ENCODE results near the gene CYP2W1. TPM values are rescaled to one million over a fixed set of nuclear protein-coding genes. Genes with fewer than 3 reads are reported as not detected.

CYP2W1 gene
- total RNA-seq, 1 experiment from 2014 or later, result not detected

DNA sequence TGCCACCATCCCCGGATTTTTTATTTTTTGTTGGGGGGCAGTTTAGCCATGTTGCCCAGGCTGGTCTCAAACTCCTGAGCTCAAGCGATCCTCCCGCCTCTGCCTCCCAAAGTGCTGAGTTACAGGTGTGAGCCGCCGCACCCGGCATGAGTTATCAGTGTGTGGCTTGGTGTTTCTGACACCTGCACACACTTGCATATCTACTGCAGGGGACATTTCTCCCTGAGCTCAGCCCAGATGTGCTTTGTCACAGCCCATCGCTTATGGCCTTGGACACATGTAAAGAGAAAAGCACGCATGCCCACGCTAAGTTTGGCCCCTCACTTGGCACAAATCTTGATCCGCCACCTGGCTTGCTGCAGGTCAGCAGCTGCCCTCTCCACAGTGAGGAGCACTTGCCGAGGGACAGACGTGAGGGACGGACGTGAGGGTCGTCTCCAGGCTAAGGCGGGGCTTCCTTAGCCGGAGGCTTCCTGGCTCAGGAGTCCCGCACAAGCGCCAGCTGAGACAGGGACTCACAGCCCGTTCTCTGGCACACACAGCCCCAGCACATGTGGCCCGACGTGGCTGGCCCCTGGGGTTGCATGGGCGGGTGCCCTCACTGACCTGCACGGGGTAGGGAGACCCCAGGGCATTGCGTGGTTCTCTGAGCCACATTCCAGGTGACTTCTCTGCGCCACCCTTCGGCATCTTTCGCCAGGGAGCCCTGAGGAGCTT is 11.8 kb downstream of the CYP2W1 start:
- no peak for DNase-seq (ENCODE audit: low spot score)
- CTCF ChIA-PET, result interaction anchor here (0.7 to 6.0 kb wide), 10 partner anchors 14 to 129 kb away, joined by 3 to 140 read pairs (median 16); partner anchors contain the start of genes COX19 and GPR146
- TF ChIP-seq ZNF263 (CRISPR knock-in tag; IDR thresholded peaks at IDR 0.05; ENCODE audit: low read depth), result no peak
- TF ChIP-seq SMAD4 (CRISPR knock-in tag; IDR thresholded peaks at IDR 0.05), result no peak
- TF ChIP-seq MXD4 (CRISPR knock-in tag; IDR thresholded peaks at IDR 0.05; ENCODE audit: borderline replicate concordance), result no peak
- no peak for TF ChIP-seq ERG (CRISPR knock-in tag; IDR thresholded peaks at IDR 0.05)
- no peak for TF ChIP-seq ZNF317 (CRISPR knock-in tag; IDR thresholded peaks at IDR 0.05; ENCODE audit: borderline replicate concordance, low read depth)
- no peak for TF ChIP-seq ZNF138 (CRISPR knock-in tag; conservative IDR thresholded peaks at IDR 0.05)
- TF ChIP-seq, protein P1, sequence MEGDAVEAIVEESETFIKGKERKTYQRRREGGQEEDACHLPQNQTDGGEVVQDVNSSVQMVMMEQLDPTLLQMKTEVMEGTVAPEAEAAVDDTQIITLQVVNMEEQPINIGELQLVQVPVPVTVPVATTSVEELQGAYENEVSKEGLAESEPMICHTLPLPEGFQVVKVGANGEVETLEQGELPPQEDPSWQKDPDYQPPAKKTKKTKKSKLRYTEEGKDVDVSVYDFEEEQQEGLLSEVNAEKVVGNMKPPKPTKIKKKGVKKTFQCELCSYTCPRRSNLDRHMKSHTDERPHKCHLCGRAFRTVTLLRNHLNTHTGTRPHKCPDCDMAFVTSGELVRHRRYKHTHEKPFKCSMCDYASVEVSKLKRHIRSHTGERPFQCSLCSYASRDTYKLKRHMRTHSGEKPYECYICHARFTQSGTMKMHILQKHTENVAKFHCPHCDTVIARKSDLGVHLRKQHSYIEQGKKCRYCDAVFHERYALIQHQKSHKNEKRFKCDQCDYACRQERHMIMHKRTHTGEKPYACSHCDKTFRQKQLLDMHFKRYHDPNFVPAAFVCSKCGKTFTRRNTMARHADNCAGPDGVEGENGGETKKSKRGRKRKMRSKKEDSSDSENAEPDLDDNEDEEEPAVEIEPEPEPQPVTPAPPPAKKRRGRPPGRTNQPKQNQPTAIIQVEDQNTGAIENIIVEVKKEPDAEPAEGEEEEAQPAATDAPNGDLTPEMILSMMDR (IDR thresholded peaks at IDR 0.05), result no peak
- TF ChIP-seq, protein P2, sequence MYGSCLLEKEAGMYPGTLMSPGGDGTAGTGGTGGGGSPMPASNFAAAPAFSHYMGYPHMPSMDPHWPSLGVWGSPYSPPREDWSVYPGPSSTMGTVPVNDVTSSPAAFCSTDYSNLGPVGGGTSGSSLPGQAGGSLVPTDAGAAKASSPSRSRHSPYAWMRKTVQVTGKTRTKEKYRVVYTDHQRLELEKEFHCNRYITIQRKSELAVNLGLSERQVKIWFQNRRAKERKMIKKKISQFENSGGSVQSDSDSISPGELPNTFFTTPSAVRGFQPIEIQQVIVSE (CRISPR knock-in tag; IDR thresholded peaks at IDR 0.05; ENCODE audit: borderline replicate concordance), result no peak
- no peak for TF ChIP-seq ZSCAN18 (CRISPR knock-in tag; IDR thresholded peaks at IDR 0.05)
- TF ChIP-seq, protein P3, sequence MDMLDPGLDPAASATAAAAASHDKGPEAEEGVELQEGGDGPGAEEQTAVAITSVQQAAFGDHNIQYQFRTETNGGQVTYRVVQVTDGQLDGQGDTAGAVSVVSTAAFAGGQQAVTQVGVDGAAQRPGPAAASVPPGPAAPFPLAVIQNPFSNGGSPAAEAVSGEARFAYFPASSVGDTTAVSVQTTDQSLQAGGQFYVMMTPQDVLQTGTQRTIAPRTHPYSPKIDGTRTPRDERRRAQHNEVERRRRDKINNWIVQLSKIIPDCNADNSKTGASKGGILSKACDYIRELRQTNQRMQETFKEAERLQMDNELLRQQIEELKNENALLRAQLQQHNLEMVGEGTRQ (CRISPR knock-in tag; IDR thresholded peaks at IDR 0.05), result no peak
- no peak for TF ChIP-seq TCF7 (CRISPR knock-in tag; IDR thresholded peaks at IDR 0.05; ENCODE audit: low read depth)
- TF ChIP-seq, protein P4, sequence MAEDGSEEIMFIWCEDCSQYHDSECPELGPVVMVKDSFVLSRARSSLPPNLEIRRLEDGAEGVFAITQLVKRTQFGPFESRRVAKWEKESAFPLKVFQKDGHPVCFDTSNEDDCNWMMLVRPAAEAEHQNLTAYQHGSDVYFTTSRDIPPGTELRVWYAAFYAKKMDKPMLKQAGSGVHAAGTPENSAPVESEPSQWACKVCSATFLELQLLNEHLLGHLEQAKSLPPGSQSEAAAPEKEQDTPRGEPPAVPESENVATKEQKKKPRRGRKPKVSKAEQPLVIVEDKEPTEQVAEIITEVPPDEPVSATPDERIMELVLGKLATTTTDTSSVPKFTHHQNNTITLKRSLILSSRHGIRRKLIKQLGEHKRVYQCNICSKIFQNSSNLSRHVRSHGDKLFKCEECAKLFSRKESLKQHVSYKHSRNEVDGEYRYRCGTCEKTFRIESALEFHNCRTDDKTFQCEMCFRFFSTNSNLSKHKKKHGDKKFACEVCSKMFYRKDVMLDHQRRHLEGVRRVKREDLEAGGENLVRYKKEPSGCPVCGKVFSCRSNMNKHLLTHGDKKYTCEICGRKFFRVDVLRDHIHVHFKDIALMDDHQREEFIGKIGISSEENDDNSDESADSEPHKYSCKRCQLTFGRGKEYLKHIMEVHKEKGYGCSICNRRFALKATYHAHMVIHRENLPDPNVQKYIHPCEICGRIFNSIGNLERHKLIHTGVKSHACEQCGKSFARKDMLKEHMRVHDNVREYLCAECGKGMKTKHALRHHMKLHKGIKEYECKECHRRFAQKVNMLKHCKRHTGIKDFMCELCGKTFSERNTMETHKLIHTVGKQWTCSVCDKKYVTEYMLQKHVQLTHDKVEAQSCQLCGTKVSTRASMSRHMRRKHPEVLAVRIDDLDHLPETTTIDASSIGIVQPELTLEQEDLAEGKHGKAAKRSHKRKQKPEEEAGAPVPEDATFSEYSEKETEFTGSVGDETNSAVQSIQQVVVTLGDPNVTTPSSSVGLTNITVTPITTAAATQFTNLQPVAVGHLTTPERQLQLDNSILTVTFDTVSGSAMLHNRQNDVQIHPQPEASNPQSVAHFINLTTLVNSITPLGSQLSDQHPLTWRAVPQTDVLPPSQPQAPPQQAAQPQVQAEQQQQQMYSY (CRISPR knock-in tag; IDR thresholded peaks at IDR 0.05), result no peak
- TF ChIP-seq PREB (CRISPR knock-in tag; IDR thresholded peaks at IDR 0.05; ENCODE audit: borderline replicate concordance), result no peak
- no peak for TF ChIP-seq HMGA2 (CRISPR knock-in tag; IDR thresholded peaks at IDR 0.05)
- no peak for TF ChIP-seq IRF2 (CRISPR knock-in tag; IDR thresholded peaks at IDR 0.05; ENCODE audit: borderline replicate concordance, low read depth)
- TF ChIP-seq EMX1 (CRISPR knock-in tag; IDR thresholded peaks at IDR 0.05), result no peak
- no peak for TF ChIP-seq NR1H2 (CRISPR knock-in tag; IDR thresholded peaks at IDR 0.05)
- Mint-ChIP-seq H3K36me3 (no peaks in the 10 kb centered on the region), H3K27ac (no peak overlapping the region), H3K9me3 (no peaks in the 10 kb centered on the region), H3K4me3 (no peak overlapping the region), H3K27me3 (ENCODE audit: low read depth) (no peaks in the 10 kb centered on the region), H3K4me1 (no peaks in the 10 kb centered on the region)
- POLR2A ChIA-PET, result no interaction called here
- ATAC-seq, result no peak
